Stimulated activated CD8-positive, alpha-beta memory T cell treated with anti-CD3 and anti-CD28 coated beads, Interleukin-4, amount 100 ng/mL, for 1 hour (primary cell): ENCODE results near the gene MEG3.

Experiments used
- DNase-seq, 2 donors: peaks; one replicate each; pipeline ENCODE4 v3.0.0-alpha.2; 2020; ENCODE audit warnings: low read depth in 2 of 2, low spot score in 1 of 2

Gene MEG3

GRCh38 chr14:100894416-100894815 is 68.5 kb downstream of the MEG3 start:
- no peak for DNase-seq

GRCh38 chr14:100895411-100895810 is 69.5 kb downstream of the MEG3 start:
- DNase-seq: no peak

- no peak for DNase-seq
Measured at GRCh38 chr14:100896369-100897060, 70.6 kb downstream of the MEG3 start.

GRCh38 chr14:100898465-100898864 is 72.5 kb downstream of the MEG3 start:
- DNase-seq: no peak

GRCh38 chr14:100898935-100899883 is 73.3 kb downstream of the MEG3 start:
- DNase-seq: no peak

- no peak for DNase-seq
Measured at GRCh38 chr14:100899884-100900771, 74.2 kb downstream of the MEG3 start.

GRCh38 chr14:100900837-100901390 is 75.0 kb downstream of the MEG3 start:
- no peak for DNase-seq

GRCh38 chr14:100901391-100902183 is 75.7 kb downstream of the MEG3 start:
- no peak for DNase-seq

- no peak for DNase-seq
Measured at GRCh38 chr14:100902295-100903133, 76.6 kb downstream of the MEG3 start.

GRCh38 chr14:100903134-100903468 is 77.2 kb downstream of the MEG3 start:
- no peak for DNase-seq

GRCh38 chr14:100903672-100904185 is 77.8 kb downstream of the MEG3 start, which contains the start of gene RTL1:
Gene RTL1 (minus strand): TSS chr14:100903722. CDS start chr14:100884788, 18,934 bp downstream.
- no peak for DNase-seq

GRCh38 chr14:100904307-100905087 is 78.6 kb downstream of the MEG3 start:
- no peak for DNase-seq

- no peak for DNase-seq
Measured at GRCh38 chr14:100905166-100905565, 79.2 kb downstream of the MEG3 start.

- no peak for DNase-seq
Measured at GRCh38 chr14:100906420-100906819, 80.5 kb downstream of the MEG3 start.

- no peak for DNase-seq
Measured at GRCh38 chr14:100907240-100907639, 81.3 kb downstream of the MEG3 start.

- DNase-seq: no peak
Measured at GRCh38 chr14:100909439-100909838, 83.5 kb downstream of the MEG3 start.
